ENCODE measurements around the gene ADCK2.
"Not testable (repeated sequence)": the region's sequence is repeated elsewhere in the genome, so short reads cannot be mapped to it uniquely, and the experiment has no call there.

ADCK2 gene

GRCh38 chr7:140646931-140647647 is 25.7 kb upstream of the ADCK2 start:
- peak; percentile 28 to 56 for DNase-seq

- DNase-seq = peak; percentile 54 to 65
Measured at GRCh38 chr7:140649556-140650205, 23.1 kb upstream of the ADCK2 start.

GRCh38 chr7:140650367-140650766 is 22.4 kb upstream of the ADCK2 start:
- DNase-seq = no peak

GRCh38 chr7:140653319-140654108 is 19.2 kb upstream of the ADCK2 start:
- DNase-seq = peak; percentile 42 to 78

- no peak for DNase-seq
Measured at GRCh38 chr7:140654109-140654387, 18.7 kb upstream of the ADCK2 start.

GRCh38 chr7:140654661-140655060 is 18.1 kb upstream of the ADCK2 start:
- DNase-seq = no peak

GRCh38 chr7:140655511-140656408 is 17.0 kb upstream of the ADCK2 start:
- no peak for DNase-seq

- DNase-seq = peak; percentile 88 to 89
Measured at GRCh38 chr7:140656548-140657515, 15.9 kb upstream of the ADCK2 start.

GRCh38 chr7:140657891-140658290 is 14.9 kb upstream of the ADCK2 start:
- DNase-seq = no peak

GRCh38 chr7:140659856-140660255 is 12.9 kb upstream of the ADCK2 start:
- no peak for DNase-seq

GRCh38 chr7:140661124-140661523 is 11.6 kb upstream of the ADCK2 start:
- no peak for DNase-seq

- DNase-seq = not testable (repeated sequence)
Measured at GRCh38 chr7:140662938-140663337, 9.8 kb upstream of the ADCK2 start.

GRCh38 chr7:140667476-140667875 is 5.3 kb upstream of the ADCK2 start:
- no peak for DNase-seq

GRCh38 chr7:140668641-140669040 is 4.1 kb upstream of the ADCK2 start:
- no peak for DNase-seq

- no peak for DNase-seq
Measured at GRCh38 chr7:140669352-140669751, 3.4 kb upstream of the ADCK2 start.

GRCh38 chr7:140669862-140670261 is 2.9 kb upstream of the ADCK2 start:
- not testable (repeated sequence) for DNase-seq

- DNase-seq = no peak
Measured at GRCh38 chr7:140670343-140670935, 2.3 kb upstream of the ADCK2 start.

GRCh38 chr7:140671966-140672365 is 779 bp upstream of the ADCK2 start:
- DNase-seq = peak; percentile 50 to 82

GRCh38 chr7:140673063-140673773 is 473 bp downstream of the ADCK2 start:
- no peak for DNase-seq

- DNase-seq = no peak
Measured at GRCh38 chr7:140673774-140674155, 1.0 kb downstream of the ADCK2 start.

GRCh38 chr7:140674356-140674800 is 1.6 kb downstream of the ADCK2 start:
- DNase-seq = no peak

All from inflammatory macrophage treated with lipopolysaccharide for 1 hour (primary cell).